GM10847 (cell line): Measurements from ENCODE around the gene TAPBP.

ENCODE experiments used
- POLR2A ChIP-seq: IDR thresholded peaks from 2 replicates; pipeline ENCODE4 v1.6.1; 2011; ENCODE audit not compliant: insufficient read length; ENCODE audit errors: extremely low read depth

The TAPBP gene

DNA sequence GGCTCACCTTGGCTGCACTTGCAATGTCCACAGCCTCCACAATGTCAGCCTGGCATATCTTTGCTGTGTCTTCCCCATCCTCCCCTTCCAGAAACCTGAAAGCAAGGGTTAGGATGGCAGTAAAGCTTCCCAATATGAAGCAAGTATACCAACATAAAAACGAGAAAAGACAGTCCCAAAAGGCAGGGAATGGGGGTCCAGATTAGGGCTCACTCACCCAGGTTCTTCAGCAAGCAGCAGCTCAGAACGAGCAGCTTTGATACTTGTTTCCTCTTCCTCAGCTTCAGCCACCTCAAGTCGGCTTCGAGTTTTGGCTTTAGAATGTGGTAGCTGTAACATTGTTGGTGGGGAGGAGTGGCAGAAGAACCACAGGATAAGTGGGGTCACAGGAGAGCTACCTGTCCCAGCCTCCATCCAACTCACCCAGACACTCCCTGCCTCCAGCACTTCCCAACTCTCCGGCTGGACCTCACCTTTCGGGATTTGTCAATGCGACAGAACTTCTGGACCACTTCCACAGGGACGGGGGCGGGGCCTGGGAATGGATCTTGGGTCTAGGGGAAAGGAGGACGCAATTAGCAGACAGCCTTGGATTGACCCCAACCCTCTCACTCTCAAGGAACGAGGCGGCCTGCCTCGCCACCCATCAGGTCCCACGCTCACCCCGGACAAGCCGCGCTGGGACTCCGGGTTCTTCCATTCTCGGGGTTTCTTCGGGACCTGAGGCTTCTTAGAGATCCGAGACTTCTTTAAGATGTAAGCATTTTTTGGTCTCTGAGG lies 25.5 kb downstream of the TAPBP start:
- no peak for TF ChIP-seq POLR2A

DNA sequence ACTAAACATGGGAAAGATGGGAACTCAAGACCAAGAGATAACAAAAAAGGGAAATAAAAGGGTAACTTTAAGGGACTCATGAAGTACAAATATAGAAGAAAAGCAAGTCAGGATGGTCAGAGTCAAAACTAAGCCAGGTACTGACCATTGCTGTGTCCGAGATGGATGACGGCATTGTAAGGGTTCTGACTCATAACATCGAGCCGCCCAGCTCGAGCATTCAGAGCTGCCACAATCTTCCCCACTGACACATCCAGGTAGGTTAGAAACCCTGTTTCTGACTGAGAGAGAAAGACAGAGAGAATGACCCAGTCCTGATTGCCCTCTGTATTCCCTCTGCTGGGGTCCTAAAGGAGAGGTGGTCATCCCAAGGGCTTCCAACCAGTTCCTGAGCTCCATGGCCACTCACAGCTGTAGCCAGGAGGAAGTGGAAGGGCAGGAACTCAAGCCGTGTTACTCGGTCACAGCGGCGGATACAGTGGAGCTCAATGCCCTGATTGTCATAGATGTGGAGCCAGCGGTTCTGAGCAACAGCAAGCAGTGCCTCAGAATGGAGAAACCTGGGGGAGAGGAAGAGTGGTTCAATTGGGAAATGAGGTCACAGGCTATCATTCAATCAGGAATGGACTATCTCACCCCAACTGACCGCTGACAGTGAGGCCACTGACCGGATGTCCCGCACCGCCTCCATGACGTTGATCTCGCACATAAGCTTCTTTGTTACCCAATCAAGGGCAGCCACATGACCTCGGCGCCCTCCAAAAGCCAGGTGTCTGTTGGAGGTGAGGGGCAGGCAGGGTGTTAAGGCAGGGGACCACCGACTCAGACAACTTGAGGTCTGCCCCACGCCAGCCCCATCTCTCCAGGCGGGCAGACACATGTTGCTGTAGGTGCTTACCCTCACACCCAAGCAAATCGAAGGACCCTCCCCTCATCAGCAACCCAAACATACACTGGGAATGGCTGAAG lies 26.6 kb downstream of the TAPBP start:
- TF ChIP-seq POLR2A, result no peak

DNA sequence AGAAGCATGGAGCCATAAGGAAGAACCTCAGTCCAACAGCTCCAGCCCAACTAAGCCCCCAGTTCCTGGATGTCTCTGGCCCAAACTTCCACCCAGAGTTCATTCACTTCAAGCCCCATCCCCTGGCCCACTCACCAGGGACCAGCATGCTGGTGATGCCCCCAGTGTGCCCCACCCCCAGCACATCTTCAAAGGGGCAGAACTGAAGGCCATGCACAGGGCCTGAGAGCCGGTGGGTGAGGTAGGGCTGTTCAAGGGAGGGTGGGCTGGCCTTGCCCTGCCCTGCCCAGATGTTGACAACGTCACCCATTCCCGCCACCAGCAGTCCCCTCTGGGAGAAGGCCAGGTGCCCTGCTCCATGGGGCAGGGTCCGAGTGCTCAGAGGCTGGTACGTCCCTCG lies 33.3 kb downstream of the TAPBP start:
- no peak for TF ChIP-seq POLR2A

DNA sequence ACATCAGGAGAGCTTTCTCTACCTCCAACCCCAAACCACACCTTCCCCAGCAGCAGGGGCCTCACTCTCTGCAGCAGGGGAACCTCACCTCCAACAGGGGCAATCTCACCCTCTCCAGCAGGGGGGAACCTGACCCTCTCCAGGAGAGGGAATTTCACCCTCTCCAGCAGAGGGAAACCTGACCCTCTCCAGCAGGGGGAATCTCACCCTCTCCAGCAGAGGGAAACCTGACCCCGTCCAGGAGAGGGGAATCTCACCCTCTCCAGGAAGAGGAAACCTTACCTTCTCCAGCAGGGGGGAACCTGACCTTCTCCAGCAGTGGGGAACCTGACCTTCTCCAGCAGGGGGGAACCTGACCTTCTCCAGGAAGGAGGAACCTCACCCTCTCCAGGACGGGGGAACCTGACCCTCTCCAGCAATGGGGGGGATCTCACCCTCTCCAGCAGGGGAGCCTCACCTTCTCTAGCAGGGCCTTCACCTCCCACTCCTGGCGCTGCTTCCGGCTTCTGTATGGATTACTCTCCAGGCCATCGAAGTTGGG lies 33.8 kb downstream of the TAPBP start:
- no peak for TF ChIP-seq POLR2A

DNA sequence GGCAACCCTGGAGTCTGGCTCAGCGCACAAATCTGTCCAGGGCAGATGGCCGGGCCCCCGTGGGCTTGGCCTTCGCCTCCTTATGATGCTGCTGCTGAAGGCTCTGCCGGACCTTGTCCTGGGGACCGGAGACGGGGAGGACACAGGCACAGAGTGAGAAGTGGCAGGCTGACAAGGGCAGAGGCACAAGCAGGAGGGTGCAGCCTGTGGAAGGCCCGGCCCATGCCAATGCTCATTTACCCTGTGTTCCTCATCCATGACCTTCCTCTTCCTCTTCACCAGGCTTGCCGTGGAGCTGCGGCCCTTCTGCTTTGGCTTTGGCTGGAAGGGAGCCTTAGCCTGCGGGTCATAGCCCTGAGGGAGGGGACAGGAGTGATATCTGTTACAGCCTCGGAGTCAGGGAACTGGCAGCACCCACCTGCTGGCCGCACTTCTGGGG lies 34.6 kb downstream of the TAPBP start:
- no peak for TF ChIP-seq POLR2A

DNA sequence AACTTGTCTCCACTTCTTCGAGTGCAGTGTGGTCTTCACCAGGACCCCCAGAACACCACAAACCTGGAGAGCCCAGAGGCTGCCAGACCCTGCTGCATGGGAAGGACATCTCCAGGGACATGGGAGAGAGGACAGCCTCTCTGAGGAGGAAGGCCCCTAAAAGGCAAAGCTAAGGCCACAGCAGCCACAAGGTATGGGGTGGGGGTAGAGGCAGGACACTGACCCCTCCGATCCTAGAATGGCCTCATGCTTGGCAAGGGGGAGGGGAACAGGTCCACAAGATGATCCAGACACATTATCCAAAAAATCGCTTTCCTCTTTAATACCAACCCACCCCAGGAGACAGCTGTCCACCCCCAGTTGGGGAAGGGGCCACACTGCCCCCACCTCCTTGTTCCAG lies 35.1 kb downstream of the TAPBP start:
- no peak for TF ChIP-seq POLR2A

DNA sequence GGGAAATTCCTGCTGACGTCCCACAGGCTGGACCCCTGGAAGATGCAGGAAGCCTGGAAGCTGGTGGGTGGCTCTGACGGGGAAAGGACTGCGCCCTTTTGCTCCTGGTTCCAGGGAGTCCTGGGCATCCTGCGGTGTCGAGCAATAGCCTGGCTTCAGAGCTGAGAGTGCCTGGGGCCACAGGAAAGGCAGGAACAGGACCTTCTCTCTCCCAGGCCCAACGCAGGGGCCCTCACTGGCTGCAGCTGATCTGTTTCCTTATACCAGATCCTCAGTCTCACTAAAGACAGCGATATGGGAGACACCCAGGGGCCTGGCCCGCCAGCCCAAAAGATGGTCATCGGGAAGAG lies 35.5 kb downstream of the TAPBP start:
- no peak for TF ChIP-seq POLR2A

DNA sequence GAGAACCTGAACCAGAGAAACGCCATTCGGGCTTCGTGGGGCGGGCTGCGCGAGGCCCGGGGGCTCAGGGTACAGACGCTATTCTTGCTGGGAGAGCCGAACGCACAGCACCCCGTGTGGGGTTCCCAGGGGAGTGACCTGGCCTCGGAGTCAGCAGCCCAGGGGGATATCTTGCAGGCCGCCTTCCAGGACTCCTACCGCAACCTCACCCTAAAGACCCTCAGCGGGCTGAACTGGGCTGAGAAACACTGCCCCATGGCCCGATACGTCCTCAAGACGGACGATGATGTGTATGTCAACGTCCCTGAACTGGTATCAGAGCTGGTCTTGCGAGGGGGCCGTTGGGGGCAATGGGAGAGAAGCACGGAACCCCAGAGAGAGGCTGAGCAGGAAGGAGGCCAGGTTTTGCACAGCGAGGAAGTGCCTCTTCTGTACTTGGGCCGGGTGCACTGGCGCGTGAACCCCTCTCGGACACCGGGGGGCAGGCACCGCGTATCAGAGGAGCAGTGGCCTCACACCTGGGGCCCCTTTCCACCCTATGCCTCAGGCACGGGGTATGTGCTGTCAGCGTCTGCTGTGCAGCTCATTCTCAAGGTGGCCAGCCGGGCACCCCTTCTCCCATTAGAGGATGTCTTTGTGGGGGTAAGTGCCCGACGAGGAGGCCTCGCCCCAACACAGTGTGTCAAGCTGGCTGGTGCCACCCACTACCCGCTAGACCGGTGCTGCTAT lies 36.1 kb downstream of the TAPBP start:
- TF ChIP-seq POLR2A, result peak; percentile 4

DNA sequence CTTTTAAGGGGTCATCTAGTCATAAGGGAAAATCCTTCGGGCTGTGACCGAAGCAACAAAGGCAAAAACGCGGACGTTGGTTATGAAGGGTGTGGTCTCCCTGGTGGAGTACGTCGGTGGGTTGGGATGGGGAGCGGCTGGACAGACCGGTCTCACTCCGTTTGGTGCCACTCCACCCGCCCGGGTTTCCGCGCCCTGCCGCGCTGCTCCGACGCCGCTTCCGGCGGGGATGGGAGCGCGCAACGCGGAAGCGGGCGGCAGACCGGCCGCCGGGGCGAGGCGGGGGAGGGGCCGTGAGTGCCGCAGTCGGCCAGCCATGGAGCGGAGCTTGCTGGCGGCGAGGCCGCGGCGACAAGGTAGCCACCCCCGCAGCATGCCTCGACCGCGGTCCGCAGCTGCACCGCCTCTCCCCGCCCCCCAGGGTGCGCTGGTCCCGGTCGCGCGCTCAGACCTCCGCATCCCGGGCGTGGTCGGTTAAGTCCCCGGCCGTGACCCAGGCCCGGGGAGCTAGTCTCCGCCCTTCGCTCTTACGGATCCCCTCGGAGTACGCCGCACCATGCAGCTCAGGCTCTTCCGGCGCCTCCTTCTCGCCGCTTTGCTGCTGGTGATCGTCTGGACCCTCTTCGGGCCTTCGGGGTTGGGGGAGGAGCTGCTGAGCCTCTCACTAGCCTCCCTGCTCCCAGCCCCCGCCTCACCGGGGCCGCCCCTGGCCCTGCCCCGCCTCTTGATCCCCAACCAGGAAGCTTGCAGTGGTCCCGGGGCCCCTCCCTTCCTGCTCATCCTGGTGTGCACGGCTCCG lies 36.8 kb downstream of the TAPBP start, which contains the start of gene B3GALT4:
Gene B3GALT4, plus strand, starts transcription at position 260 of the 799 bp plus-strand sequence. Its CDS starts 297 bp downstream, at position 557.
- TF ChIP-seq POLR2A, result peak; percentile 43

DNA sequence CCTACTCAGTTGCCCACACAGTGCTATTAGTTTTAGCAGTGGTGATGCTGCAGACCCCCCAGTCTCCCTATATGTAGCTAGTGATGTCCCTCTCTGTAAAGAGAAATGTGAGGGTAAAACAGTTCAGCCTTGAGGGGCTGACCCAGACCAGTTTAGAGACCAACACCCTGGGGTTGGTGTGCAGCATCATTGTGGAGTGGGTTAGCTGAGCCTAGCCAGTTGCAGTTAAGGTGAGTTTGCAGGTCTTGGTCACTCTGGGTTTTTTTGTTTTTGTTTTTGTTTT lies 37.4 kb downstream of the TAPBP start:
- TF ChIP-seq POLR2A, result no peak

DNA sequence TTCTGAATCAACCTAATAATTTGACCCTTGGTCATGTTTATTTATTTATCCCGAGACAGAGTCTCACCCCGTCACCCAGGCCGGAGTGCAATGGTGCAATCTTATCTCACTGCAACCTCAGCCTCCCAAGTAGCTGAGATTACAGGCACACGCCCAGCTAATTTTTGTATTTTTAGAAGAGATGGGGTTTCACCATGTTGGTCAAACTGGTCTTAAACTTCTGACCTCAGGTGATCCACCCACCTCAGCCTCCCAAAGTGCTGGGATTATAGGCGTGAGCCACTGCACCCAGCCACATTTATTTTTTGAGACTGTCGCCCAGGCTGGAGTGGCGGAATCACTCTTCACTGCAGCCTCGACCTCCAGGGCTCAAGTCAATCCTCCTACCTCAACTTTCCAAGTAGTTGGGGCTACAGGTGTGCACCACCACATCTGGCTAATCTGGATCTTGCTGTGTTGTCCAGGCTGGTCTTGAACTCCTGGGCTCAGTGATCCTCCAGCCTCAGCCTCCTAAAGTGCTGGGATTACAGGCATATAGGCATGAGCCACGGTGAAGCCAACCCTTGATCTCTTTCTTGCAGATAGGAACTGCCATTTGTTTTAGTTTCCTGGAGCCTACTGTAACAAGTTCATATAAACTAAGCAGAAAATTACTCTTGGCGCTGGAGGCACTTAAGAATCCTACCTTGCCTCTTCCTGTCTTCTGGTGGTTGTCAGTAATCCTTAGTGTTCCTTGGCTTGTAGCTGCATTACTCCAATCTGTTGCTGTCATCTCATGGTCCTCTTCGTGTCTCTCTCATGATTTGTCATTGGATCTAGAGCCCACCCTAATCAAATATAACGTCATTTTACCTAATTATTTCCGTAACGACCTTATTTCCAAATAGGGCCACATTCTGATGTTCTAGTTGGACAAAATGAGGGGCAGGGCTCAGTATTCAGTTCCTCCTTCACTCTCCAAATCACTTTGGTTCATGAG lies 39.7 kb downstream of the TAPBP start:
- no peak for TF ChIP-seq POLR2A

DNA sequence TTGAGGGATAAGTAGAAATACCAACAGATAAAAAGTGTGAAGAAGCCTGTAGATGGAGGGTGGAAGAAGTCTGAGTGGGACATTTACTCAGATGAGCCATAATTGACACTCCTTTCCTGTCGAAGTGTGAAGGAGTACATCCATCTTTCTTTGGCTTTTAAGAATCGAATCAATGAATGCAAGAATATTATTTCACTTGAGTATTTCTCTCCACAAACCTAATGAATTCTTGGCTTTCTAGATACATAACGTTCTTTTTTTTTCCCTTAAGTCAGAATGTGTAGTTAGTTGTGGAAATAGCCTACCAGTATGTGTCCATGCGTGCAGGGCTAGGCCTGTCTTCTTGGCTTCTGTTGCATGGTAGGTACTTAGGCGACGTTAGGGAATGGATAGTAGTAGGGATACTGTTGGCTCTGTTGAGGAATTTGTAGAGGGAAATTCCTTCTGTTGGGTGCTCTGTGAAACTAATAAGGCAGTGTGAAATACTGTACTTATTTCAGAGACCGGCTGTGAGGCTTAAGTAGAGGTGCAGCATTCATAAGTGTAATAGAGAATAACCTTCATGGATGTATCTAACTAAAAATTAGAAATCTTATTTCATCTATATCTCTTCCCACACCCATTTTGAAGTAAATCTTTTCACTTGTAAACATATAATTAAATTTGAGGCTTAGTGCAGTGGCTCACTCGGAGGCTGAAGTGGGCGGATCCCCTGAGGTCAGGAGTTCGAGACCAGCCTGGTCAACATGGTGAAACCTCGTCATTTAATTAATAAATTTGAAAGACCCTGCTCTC lies 40.6 kb downstream of the TAPBP start:
- TF ChIP-seq POLR2A, result no peak

DNA sequence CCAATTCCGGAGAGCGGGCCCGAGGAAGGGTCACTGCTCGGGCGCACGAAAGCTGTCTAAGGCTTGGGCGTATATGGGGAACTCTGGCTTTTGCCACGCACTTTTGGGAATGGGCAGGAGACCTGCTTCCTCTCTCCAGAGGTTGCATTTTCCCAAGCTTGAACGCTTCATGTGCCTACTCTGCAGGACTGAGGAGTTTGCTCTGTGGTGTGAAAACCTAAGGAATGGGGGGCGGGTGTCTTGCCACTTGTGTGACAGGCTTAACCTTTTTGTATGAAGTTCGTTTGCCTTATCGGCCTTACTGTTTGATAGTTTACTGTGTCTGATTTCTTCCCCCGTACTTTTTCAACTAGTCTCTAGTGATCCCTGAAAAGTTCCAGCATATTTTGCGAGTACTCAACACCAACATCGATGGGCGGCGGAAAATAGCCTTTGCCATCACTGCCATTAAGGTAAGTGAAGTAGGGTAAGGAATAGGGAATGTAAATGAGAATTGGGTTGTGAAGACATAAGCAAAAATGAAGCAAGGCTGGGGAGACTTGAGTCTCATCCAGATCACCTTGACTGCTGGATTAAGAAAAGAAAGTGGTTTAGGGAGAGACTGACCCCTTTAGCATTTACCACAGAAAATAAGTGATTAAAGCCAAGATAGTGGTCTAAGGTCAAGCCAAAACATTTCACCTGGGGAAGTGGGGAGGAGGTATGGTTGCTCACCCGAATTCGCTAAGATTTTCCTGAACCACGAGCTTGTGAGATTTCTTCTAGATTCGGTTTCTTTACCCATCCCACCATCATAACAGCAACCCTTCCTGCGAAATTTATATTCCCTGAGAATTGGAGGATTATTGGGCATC lies 41.4 kb downstream of the TAPBP start:
- TF ChIP-seq POLR2A, result no peak
